GM21447 (cell line): ENCODE results near the gene KICS2.

Experiments used
- ATAC-seq: cut with Tn5 transposase; IDR thresholded peaks from one replicate; pipeline ENCODE4 v1.9.1; 2021; ENCODE audit not compliant: unreplicated experiment

KICS2 gene

GRCh38 chr12:64222009-64222765, at the start of gene KICS2:
TSS of gene KICS2 (minus strand) at chr12:64222296. CDS start at chr12:64222237, 59 bp downstream.
- peak; percentile 90 for ATAC-seq

DNA sequence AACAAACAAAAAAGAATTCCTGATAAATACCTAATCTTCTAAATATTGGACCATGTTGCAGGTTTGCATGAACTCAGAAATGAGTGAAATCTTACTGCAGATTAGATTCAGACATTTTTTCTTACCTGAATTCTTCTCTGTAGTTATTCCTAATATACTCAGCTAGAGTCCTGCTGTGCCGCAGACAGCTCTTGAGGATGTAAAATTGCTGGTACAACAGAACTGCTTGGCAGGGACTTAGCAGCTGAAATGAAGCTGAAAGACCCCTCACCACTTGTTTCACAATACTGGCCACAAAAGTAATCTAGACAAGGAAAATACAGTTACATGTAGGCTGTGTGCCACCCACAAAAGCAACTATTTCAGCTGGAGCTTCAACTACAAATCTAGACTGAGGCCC, 48.3 kb upstream of the KICS2 start:
- ATAC-seq = no peak

- no peak for ATAC-seq
These were observed 47.1 kb upstream of the KICS2 start for GRCh38 chr12:64269161-64269560.

GRCh38 chr12:64268409-64268808, 46.3 kb upstream of the KICS2 start:
- ATAC-seq = no peak

DNA sequence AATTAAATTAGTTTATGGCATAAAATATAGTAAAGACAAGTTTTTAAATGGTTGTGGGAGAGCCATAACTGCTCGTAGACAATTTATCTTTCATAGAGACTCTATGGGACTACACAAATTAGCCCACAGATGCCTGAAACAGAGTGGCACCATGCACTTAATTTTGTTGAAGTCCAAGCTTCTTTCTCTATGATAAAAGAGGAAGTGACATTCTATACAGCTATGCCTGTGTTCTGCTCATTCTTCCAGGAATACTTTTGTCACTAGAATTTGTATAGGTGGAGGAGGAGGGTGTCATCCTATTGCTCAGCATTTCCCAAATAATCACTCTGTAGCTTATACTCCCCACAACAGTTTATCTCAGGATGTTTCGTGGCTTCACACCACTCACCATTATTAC, 43.7 kb upstream of the KICS2 start:
- ATAC-seq = no peak

- ATAC-seq = no peak
These were observed 39.7 kb upstream of the KICS2 start for GRCh38 chr12:64261813-64262212.

DNA sequence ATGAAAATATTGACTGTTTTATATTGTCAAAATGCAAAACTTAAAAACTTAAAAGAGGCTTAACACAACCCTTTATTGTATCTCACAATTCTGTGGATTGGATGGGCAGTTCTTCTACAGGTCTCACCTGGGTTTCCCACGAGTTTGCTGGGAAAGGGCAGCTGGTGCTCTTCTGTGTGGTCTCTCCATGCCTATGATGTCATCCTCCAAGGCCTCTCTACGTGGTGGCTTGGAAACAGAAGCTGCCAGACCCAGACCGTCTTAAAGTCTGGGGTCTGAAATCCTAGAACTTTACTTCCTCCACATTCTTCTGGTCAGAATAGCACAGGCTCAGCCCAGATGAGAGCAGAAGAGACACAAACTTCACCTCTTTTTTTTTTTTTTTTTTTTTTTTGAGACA, 36.5 kb upstream of the KICS2 start:
- no peak for ATAC-seq

- no peak for ATAC-seq
These were observed 34.2 kb upstream of the KICS2 start for GRCh38 chr12:64256166-64256800.

DNA sequence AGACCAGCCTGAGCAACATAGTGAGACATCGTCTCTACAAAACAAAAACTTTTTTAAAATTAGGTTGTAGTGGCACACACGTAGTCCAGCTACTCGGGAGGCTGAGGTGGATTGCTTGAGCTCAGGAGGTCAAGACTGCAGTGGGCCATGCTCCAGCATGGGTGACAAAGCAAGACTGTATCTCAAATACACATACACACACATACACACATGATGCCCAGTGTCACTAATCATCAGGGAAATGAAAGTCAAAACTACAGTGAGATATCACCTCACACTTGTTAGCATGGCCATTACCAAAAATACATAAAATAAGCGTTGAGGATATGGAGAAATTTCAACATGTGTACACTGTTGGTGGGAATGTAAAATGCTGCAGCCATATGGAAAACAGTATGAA, 33.2 kb upstream of the KICS2 start:
- ATAC-seq = no peak

- no peak for ATAC-seq
These were observed 31.3 kb upstream of the KICS2 start for GRCh38 chr12:64253356-64253755.

DNA sequence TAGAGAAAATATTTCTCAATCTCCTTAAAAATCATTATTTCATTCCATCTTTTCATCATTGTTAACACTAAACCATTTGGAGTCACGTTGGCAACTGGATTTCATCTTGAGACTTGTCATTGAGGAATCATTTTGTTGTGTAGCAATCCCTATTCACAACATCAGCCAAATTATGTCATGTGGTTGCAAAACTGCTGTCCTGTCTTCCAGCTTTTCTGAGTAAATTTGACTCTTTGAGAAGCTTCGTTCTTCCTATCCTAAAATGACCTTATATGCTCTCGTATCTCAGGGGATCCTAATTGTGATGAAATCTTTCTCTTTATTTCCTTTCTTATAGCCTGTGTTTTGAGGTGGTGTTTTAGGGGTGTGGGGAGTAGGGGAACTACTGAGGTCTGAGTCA, 30.6 kb upstream of the KICS2 start:
- ATAC-seq = no peak

DNA sequence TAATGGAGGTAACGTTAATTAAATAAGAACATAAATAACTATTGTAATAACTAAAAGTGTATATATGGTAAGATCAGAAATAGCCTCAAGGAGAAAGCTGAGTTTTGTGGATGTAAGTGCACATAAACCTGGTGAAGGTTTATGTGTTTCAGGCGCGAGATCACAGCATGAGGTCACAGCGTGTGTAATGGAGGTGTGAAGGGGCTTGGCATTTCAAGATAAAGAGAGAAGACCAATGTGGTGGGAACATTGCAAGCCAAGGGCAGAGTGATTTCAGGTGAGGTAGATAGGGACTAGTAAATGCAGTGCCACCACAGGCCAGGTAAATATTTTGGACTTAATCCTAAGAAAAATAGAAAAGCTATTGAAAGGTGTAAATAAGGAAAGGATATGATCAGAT, 21.7 kb upstream of the KICS2 start:
- ATAC-seq = no peak

DNA sequence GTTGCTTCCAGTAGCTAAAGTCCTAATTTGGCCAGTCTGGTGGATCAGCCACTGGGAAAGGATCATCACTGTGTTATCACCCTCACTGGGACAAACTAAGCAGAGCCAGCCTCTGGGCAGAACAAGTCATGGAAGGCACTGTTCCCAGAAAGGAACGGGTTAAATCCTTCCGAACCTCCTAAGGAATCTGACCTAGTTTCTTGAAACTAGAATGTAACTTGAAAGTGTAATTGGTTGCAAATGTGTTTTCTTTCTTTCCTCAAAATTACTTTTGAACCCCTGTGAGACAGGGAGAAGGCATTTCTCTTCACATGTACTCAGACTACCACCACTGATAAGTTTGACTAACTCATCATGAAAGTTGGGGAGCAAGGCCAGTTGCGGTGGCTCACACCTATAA, 18.7 kb upstream of the KICS2 start:
- ATAC-seq = no peak

- no peak for ATAC-seq
These were observed 15.3 kb upstream of the KICS2 start for GRCh38 chr12:64237382-64237781.

GRCh38 chr12:64236549-64236948, 14.5 kb upstream of the KICS2 start:
- ATAC-seq = no peak

DNA sequence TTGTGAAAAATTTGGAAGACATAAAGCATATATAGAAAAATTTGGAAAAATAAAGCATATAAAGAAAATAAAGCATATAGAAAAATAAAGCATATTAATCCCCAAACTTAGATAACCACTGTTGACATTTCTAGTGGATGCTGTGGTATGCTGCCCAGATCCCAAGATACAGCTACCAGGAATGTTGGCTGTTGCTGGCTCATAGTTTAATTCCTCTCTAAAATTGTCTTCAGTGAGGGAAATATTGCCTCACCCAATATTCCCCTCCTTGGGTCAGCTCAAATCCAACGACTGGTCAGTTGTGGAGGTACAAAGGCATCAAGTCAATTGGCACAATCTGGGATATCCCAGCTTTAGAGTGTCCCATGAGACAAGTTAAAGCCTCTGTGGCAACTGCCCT, 10.1 kb upstream of the KICS2 start:
- ATAC-seq = no peak

DNA sequence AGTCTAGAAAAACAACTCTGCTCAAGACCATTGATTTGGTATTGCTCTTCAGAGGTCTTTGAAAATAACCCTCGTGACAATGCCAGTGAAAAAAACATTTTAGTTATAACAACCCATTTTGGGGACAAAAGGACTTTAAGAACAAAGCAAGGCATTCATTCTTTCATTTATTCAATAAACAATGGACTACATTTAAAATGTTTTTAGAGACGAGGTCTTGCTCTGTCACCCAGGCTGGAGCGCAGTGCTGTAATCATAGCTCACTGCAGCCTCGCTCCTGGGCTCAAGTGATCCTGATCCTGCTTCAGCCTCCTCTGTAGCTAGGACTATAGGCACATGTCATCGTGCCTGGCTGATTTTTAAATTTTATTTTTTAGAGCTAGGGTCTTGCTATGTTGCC, 7.7 kb upstream of the KICS2 start:
- ATAC-seq = no peak

DNA sequence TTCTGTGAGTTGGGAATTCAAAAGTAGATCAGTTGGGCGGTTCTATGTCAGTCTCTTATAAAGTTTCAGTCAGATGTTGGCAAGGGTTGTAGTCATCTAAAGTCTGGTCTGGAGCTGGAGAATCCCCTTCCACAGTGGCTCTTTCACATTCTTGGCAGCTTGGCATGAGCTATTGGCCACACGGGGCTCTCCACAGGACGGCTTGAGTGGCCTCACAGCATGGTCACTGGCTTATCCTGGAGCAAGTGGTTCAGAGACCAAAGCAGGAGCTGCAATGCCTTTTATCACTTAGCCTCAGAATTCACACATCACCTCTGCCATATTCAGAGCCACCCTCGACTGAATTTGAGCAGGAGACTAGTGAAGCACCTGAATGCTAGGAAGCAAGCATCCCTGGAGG, 7.1 kb upstream of the KICS2 start:
- no peak for ATAC-seq

GRCh38 chr12:64225626-64226025, 3.5 kb upstream of the KICS2 start:
- no peak for ATAC-seq

DNA sequence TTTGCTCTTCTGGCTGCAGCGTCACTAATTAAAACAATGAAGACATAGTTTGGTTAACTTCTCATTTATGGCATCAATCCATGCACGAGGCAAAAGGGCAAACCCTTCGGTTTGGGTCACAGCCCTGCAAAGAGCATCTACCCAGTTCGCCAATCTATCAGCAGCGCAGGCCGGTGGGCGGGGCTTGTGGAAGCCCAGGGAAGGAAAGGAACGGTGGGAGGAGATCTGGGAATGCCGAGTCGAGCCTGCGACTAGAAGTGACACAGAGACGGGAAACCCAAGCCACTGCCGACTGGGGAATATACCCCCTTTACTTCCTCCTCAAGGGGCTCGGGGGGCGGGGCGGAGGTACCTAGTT, 466 bp downstream of the KICS2 start:
- ATAC-seq = peak; percentile 37

- ATAC-seq = no peak
These were observed 2.0 kb downstream of the KICS2 start for GRCh38 chr12:64220046-64220445.

GRCh38 chr12:64219145-64219544, 3.0 kb downstream of the KICS2 start:
- no peak for ATAC-seq

- peak; percentile 24 for ATAC-seq
These were observed 3.5 kb downstream of the KICS2 start for GRCh38 chr12:64218597-64218996.
